Smooth muscle cell (in vitro differentiated cells): ENCODE data around the gene ZBED3. TPM values are rescaled to one million over a fixed set of nuclear protein-coding genes. Genes with fewer than 3 reads are reported as not detected.

Experiments used
- DNase-seq: peaks from one replicate; lab custom pipeline; 2025; ENCODE audit not compliant: unreplicated experiment; lab: John Stamatoyannopoulos, UW
- H2AFZ ChIP-seq: fragments of 200-600 bp; sonication (generic); 2 replicates; pipeline ENCODE4 v1.6.0; 2016; ENCODE audit warnings: antibody characterized with exemption, low read depth, mild to moderate bottlenecking
- H3F3A ChIP-seq: fragments of 200-600 bp; sonication (generic); 2 replicates; pipeline ENCODE4 v1.6.0; 2017; ENCODE audit warnings: antibody characterized with exemption, low read depth
- H3K27ac ChIP-seq: fragments of 200-600 bp; sonication (generic); 2 replicates; pipeline ENCODE4 v1.5.1; 2016; ENCODE audit warnings: low read depth, mild to moderate bottlenecking
- H3K27me3 ChIP-seq: fragments of 200-600 bp; sonication (generic); 2 replicates; pipeline ENCODE4 v1.6.1; 2016; ENCODE audit warnings: low read depth, mild to moderate bottlenecking
- H3K36me3 ChIP-seq: fragments of 200-600 bp; sonication (generic); 2 replicates; pipeline ENCODE4 v1.5.1; 2016; ENCODE audit warnings: low read depth
- H3K4me1 ChIP-seq: fragments of 200-600 bp; sonication (generic); 2 replicates; pipeline ENCODE4 v1.5.1; 2016; ENCODE audit warnings: low read depth
- H3K4me2 ChIP-seq: fragments of 200-600 bp; sonication (generic); 2 replicates; pipeline ENCODE4 v1.6.0; 2016; ENCODE audit warnings: mild to moderate bottlenecking
- H3K4me3 ChIP-seq: fragments of 200-600 bp; sonication (generic); 2 replicates; pipeline ENCODE4 v1.5.1; 2016; ENCODE audit warnings: mild to moderate bottlenecking
- H3K79me2 ChIP-seq: fragments of 200-600 bp; sonication (generic); 2 replicates; pipeline ENCODE4 v1.6.0; 2016; ENCODE audit warnings: low read depth, mild to moderate bottlenecking
- H3K9ac ChIP-seq: fragments of 200-600 bp; sonication (generic); 2 replicates; pipeline ENCODE4 v1.6.0; 2016; ENCODE audit warnings: low read depth
- H3K9me3 ChIP-seq: fragments of 200-600 bp; sonication (generic); replicated peaks from 2 replicates; pipeline ENCODE4 v1.5.1; 2016; ENCODE audit warnings: low read depth
- H4K20me1 ChIP-seq: fragments of 200-600 bp; sonication (generic); 2 replicates; pipeline ENCODE4 v1.6.0; 2016; ENCODE audit warnings: low read depth
- CTCF ChIP-seq: fragments of 200-600 bp; sonication (generic); IDR thresholded peaks from 2 replicates; pipeline ENCODE4 v1.5.1; 2017; ENCODE audit warnings: borderline replicate concordance, mild to moderate bottlenecking, antibody characterized with exemption; ENCODE audit not compliant: insufficient read depth, poor library complexity, severe bottlenecking
- WGBS: methylation state at CpG from one replicate; pipeline ENCODE4 v1.1.7; 2016; ENCODE audit warnings: low lambda C conversion rate; 5-methylcytosine and 5-hydroxymethylcytosine counted together
- polyA plus RNA-seq: library from polyadenylated mRNA; unstranded; fragments of >200 nt; fragmentation: Nextera tagmentation; extraction: Ambion mirVana; gene quantifications from 2 replicates; pipeline ENCODE4 v1.2.1, GENCODE V29; 2016
- total RNA-seq: library from RNA; depleted of rRNA; stranded (reverse); fragments of >200 nt; gene quantifications from 2 replicates; pipeline ENCODE4 v1.2.3, GENCODE V29; 2014

Gene ZBED3
- total and polyA plus RNA-seq, 2 experiments from 2014 or later, result 1.6 to 4.8 TPM

GRCh38 chr5:77103457-77103856 lies 16.4 kb upstream of the ZBED3 start:
- Histone ChIP-seq H3K4me3 (no peak overlapping the region), H3K27me3 (no peaks in the 10 kb centered on the region), H3K79me2 (no peaks in the 10 kb centered on the region), H3K36me3 (no peaks in the 10 kb centered on the region), H3K27ac (no peak overlapping the region), H3K4me2 (no peak overlapping the region), H3K9me3 (no peaks in the 10 kb centered on the region), H2AFZ (no peak overlapping the region), H3K4me1 (no peaks in the 10 kb centered on the region), H3K9ac (no peak overlapping the region), H3F3A (no peaks in the 10 kb centered on the region), H4K20me1 (no peaks in the 10 kb centered on the region)
- no peak for TF ChIP-seq CTCF
- 89% methylated on average over 1 of the region's 1 CpG for WGBS
- DNase-seq, result no peak

DNA sequence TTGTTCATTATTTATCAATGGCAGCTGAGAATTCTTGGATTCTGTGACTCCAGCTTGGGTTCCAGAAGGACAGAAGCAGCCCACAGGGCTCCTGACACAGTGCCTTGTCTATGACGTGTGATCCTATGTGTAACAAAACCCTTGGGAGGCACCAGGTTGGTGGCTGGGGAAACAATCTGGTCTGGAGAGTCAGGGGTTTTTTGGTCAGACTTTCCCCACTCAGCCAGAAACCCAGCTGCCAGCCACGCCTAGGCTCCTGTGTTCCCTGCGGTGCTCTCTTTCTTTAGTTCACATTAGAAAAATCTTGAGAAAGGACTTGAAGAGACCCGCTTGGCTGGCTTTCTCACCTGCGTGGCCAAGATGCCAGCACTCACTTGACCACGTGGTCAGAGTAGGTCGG lies 15.5 kb upstream of the ZBED3 start:
- no peak overlapping the region for H3K4me3 ChIP-seq
- no peak overlapping the region for H2AFZ ChIP-seq
- no peak for DNase-seq
- H3K36me3 ChIP-seq, result no peaks in the 10 kb centered on the region
- no peaks in the 10 kb centered on the region for H3F3A ChIP-seq
- H3K27me3 ChIP-seq, result no peaks in the 10 kb centered on the region
- H3K9ac ChIP-seq, result no peak overlapping the region
- no peak for TF ChIP-seq CTCF
- 92% methylated on average over 7 of the region's 7 CpGs for WGBS
- no peaks in the 10 kb centered on the region for H4K20me1 ChIP-seq
- no peak overlapping the region for H3K4me2 ChIP-seq
- no peaks in the 10 kb centered on the region for H3K79me2 ChIP-seq
- H3K27ac ChIP-seq, result no peak overlapping the region
- no peaks in the 10 kb centered on the region for H3K4me1 ChIP-seq
- no peaks in the 10 kb centered on the region for H3K9me3 ChIP-seq

GRCh38 chr5:77101298-77101697 lies 14.2 kb upstream of the ZBED3 start:
- DNase-seq, result no peak
- H3K27ac ChIP-seq, result no peak overlapping the region
- H4K20me1 ChIP-seq, result no peaks in the 10 kb centered on the region
- no peaks in the 10 kb centered on the region for H3K27me3 ChIP-seq
- no peaks in the 10 kb centered on the region for H3F3A ChIP-seq
- H3K9me3 ChIP-seq, result no peaks in the 10 kb centered on the region
- H3K4me3 ChIP-seq, result no peak overlapping the region
- WGBS, result 61% methylated on average over 4 of the region's 4 CpGs
- H3K9ac ChIP-seq, result no peak overlapping the region
- no peaks in the 10 kb centered on the region for H3K4me1 ChIP-seq
- TF ChIP-seq CTCF, result no peak
- H3K4me2 ChIP-seq, result peak overlapping the region; percentile 51
- no peaks in the 10 kb centered on the region for H3K36me3 ChIP-seq
- H3K79me2 ChIP-seq, result no peaks in the 10 kb centered on the region
- H2AFZ ChIP-seq, result no peak overlapping the region

- H3K79me2 ChIP-seq, result no peaks in the 10 kb centered on the region
- H3K9ac ChIP-seq, result no peak overlapping the region
- H3K9me3 ChIP-seq, result no peaks in the 10 kb centered on the region
- no peak for DNase-seq
- H3K27ac ChIP-seq, result no peak overlapping the region
- no peaks in the 10 kb centered on the region for H3F3A ChIP-seq
- H3K4me2 ChIP-seq, result no peak overlapping the region
- no peaks in the 10 kb centered on the region for H3K4me1 ChIP-seq
- no peaks in the 10 kb centered on the region for H4K20me1 ChIP-seq
- no peak for TF ChIP-seq CTCF
- 94% methylated on average over 4 of the region's 4 CpGs for WGBS
- H3K36me3 ChIP-seq, result no peaks in the 10 kb centered on the region
- no peak overlapping the region for H3K4me3 ChIP-seq
- no peak overlapping the region for H2AFZ ChIP-seq
- H3K27me3 ChIP-seq, result no peaks in the 10 kb centered on the region
Observed at GRCh38 chr5:77095189-77095588, 8.1 kb upstream of the ZBED3 start.
